Smooth muscle cell (in vitro differentiated cells): ENCODE measurements around the gene TRIP12. TPM values are rescaled to one million over a fixed set of nuclear protein-coding genes. Genes with fewer than 3 reads are reported as not detected.

ENCODE experiments used
- DNase-seq: peaks from one replicate; lab custom pipeline; 2025; ENCODE audit not compliant: unreplicated experiment; lab: John Stamatoyannopoulos, UW
- H2AFZ ChIP-seq: fragments of 200-600 bp; sonication (generic); 2 replicates; pipeline ENCODE4 v1.6.0; 2016; ENCODE audit warnings: antibody characterized with exemption, low read depth, mild to moderate bottlenecking
- H3F3A ChIP-seq: fragments of 200-600 bp; sonication (generic); 2 replicates; pipeline ENCODE4 v1.6.0; 2017; ENCODE audit warnings: antibody characterized with exemption, low read depth
- H3K27ac ChIP-seq: fragments of 200-600 bp; sonication (generic); 2 replicates; pipeline ENCODE4 v1.5.1; 2016; ENCODE audit warnings: low read depth, mild to moderate bottlenecking
- H3K27me3 ChIP-seq: fragments of 200-600 bp; sonication (generic); 2 replicates; pipeline ENCODE4 v1.6.1; 2016; ENCODE audit warnings: low read depth, mild to moderate bottlenecking
- H3K36me3 ChIP-seq: fragments of 200-600 bp; sonication (generic); 2 replicates; pipeline ENCODE4 v1.5.1; 2016; ENCODE audit warnings: low read depth
- H3K4me1 ChIP-seq: fragments of 200-600 bp; sonication (generic); 2 replicates; pipeline ENCODE4 v1.5.1; 2016; ENCODE audit warnings: low read depth
- H3K4me2 ChIP-seq: fragments of 200-600 bp; sonication (generic); 2 replicates; pipeline ENCODE4 v1.6.0; 2016; ENCODE audit warnings: mild to moderate bottlenecking
- H3K4me3 ChIP-seq: fragments of 200-600 bp; sonication (generic); 2 replicates; pipeline ENCODE4 v1.5.1; 2016; ENCODE audit warnings: mild to moderate bottlenecking
- H3K79me2 ChIP-seq: fragments of 200-600 bp; sonication (generic); 2 replicates; pipeline ENCODE4 v1.6.0; 2016; ENCODE audit warnings: low read depth, mild to moderate bottlenecking
- H3K9ac ChIP-seq: fragments of 200-600 bp; sonication (generic); 2 replicates; pipeline ENCODE4 v1.6.0; 2016; ENCODE audit warnings: low read depth
- H3K9me3 ChIP-seq: fragments of 200-600 bp; sonication (generic); replicated peaks from 2 replicates; pipeline ENCODE4 v1.5.1; 2016; ENCODE audit warnings: low read depth
- H4K20me1 ChIP-seq: fragments of 200-600 bp; sonication (generic); 2 replicates; pipeline ENCODE4 v1.6.0; 2016; ENCODE audit warnings: low read depth
- WGBS: methylation state at CpG from one replicate; pipeline ENCODE4 v1.1.7; 2016; ENCODE audit warnings: low lambda C conversion rate; 5-methylcytosine and 5-hydroxymethylcytosine counted together
- polyA plus RNA-seq: library from polyadenylated mRNA; unstranded; fragments of >200 nt; fragmentation: Nextera tagmentation; extraction: Ambion mirVana; gene quantifications from 2 replicates; pipeline ENCODE4 v1.2.1, GENCODE V29; 2016
- total RNA-seq: library from RNA; depleted of rRNA; stranded (reverse); fragments of >200 nt; gene quantifications from 2 replicates; pipeline ENCODE4 v1.2.3, GENCODE V29; 2014
- TF ChIP-seq, protein P1 (sequence below): fragments of 200-600 bp; sonication (generic); IDR thresholded peaks from 2 replicates; pipeline ENCODE4 v1.5.1; 2017; ENCODE audit warnings: borderline replicate concordance, mild to moderate bottlenecking, antibody characterized with exemption; ENCODE audit not compliant: insufficient read depth, poor library complexity, severe bottlenecking

Gene TRIP12
- total and polyA plus RNA-seq, 2 experiments from 2014 or later, result 45.5 to 103 TPM

DNA sequence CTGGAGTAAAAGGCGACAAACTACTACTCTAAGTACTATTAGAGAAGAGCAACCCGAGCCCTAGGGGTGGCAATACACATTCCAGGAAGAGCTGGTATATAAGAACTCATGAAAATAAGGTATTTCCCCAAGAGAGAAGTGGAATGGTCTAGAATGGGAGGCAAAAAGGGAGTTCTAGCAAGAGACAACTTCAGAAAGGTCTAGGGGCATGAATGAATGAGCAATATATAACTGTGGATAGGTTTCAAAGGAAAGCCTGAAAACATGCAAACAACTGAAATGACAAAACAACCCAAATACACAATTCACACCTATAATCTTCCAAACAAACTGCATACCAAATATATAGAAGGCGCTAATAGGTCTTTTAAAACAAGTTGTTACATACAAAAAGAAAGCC is 22.2 kb downstream of the TRIP12 start:
- Histone ChIP-seq H4K20me1 (peaks cover 100% of the 10 kb centered on the region), H3K9ac (no peak overlapping the region), H3K36me3 (no peaks in the 10 kb centered on the region), H3K27me3 (no peaks in the 10 kb centered on the region), H3K9me3 (no peaks in the 10 kb centered on the region), H3K4me3 (no peak overlapping the region), H3K79me2 (peaks cover 100% of the 10 kb centered on the region), H3K4me1 (no peaks in the 10 kb centered on the region), H3K4me2 (no peak overlapping the region), H3F3A (no peaks in the 10 kb centered on the region), H2AFZ (no peak overlapping the region), H3K27ac (no peak overlapping the region)
- DNase-seq, result no peak
- TF ChIP-seq, protein P1, sequence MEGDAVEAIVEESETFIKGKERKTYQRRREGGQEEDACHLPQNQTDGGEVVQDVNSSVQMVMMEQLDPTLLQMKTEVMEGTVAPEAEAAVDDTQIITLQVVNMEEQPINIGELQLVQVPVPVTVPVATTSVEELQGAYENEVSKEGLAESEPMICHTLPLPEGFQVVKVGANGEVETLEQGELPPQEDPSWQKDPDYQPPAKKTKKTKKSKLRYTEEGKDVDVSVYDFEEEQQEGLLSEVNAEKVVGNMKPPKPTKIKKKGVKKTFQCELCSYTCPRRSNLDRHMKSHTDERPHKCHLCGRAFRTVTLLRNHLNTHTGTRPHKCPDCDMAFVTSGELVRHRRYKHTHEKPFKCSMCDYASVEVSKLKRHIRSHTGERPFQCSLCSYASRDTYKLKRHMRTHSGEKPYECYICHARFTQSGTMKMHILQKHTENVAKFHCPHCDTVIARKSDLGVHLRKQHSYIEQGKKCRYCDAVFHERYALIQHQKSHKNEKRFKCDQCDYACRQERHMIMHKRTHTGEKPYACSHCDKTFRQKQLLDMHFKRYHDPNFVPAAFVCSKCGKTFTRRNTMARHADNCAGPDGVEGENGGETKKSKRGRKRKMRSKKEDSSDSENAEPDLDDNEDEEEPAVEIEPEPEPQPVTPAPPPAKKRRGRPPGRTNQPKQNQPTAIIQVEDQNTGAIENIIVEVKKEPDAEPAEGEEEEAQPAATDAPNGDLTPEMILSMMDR, result no peak
- 96% methylated on average over 3 of the region's 3 CpGs for WGBS

DNA sequence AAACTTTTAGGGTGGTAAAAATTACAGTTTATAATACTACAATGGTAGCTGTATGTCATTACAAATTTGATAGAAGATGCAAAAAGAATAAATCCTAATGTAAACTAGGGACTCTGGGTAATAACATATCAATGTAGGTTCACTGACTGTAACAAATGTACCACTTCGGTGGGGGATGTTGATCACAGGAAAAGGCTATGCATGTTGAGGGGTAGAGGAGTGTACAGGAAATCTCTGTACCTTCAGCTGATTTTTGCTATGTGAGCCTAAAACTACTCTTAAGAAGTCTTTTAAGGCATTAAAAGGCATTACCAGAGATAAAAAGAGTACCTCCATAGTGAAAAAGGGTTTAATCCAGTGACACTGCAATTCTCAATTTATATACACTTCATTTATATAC is 25.0 kb downstream of the TRIP12 start:
- Histone ChIP-seq H3K27ac (no peak overlapping the region), H3F3A (no peaks in the 10 kb centered on the region), H3K27me3 (no peaks in the 10 kb centered on the region), H3K36me3 (no peaks in the 10 kb centered on the region), H4K20me1 (peaks cover 100% of the 10 kb centered on the region), H3K4me1 (no peaks in the 10 kb centered on the region), H3K9ac (no peak overlapping the region), H2AFZ (no peak overlapping the region), H3K4me3 (no peak overlapping the region), H3K4me2 (no peak overlapping the region), H3K79me2 (peaks cover 100% of the 10 kb centered on the region), H3K9me3 (no peaks in the 10 kb centered on the region)
- TF ChIP-seq, protein P1, result no peak
- DNase-seq, result no peak
- 100% methylated on average over 1 of the region's 1 CpG for WGBS

DNA sequence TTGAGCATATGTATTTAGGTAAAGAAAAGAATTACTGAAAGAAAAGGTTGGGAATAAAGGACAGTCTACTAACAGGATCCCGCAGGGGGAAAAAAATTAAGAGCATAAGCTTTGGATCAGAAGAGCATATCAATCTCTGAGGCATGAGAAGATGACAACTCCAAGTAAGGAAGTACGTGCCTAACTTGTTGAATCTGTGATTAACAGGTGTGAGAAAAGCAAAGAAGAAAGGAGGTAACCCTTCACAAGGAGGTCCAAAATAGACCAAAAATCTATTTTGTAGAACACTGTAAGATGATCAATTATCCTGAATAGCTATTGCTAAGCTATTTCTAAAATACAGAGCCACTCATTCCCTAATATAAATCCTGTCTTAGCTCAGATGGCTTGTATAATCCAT is 32.8 kb downstream of the TRIP12 start:
- Histone ChIP-seq H3K4me2 (no peak overlapping the region), H3K9ac (no peak overlapping the region), H4K20me1 (peaks cover 100% of the 10 kb centered on the region), H3K27me3 (no peaks in the 10 kb centered on the region), H3K9me3 (no peaks in the 10 kb centered on the region), H3F3A (no peaks in the 10 kb centered on the region), H2AFZ (no peak overlapping the region), H3K4me3 (no peak overlapping the region), H3K36me3 (no peaks in the 10 kb centered on the region), H3K27ac (no peak overlapping the region), H3K79me2 (peaks cover 100% of the 10 kb centered on the region), H3K4me1 (no peaks in the 10 kb centered on the region)
- no peak for DNase-seq
- TF ChIP-seq, protein P1, result no peak
- WGBS, result 96% methylated on average over 2 of the region's 2 CpGs

DNA sequence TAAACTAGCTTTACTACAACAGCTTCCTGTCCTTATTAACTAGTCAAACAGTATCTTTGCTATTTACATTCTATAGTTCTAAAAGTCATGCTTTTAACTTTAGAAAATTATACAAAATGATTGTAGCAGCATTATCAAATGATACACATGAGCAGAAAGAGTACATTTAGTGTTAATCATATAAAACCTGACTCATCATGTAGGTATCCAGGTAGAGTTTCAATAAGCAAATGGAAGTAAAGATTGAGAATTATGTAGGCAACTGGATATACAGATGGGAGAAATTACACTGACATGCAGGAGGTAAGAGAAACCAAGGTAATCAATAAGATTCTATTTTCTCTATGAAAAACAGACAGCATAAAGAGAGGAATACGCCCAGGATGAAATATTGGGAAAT is 33.8 kb downstream of the TRIP12 start:
- no peak overlapping the region for H3K27ac ChIP-seq
- H2AFZ ChIP-seq, result no peak overlapping the region
- no peaks in the 10 kb centered on the region for H3K4me1 ChIP-seq
- TF ChIP-seq, protein P1, result no peak
- H3K27me3 ChIP-seq, result no peaks in the 10 kb centered on the region
- H3K79me2 ChIP-seq, result peaks cover 100% of the 10 kb centered on the region
- H3K9ac ChIP-seq, result no peak overlapping the region
- no peak for DNase-seq
- no peaks in the 10 kb centered on the region for H3K36me3 ChIP-seq
- H3K4me2 ChIP-seq, result no peak overlapping the region
- H3K9me3 ChIP-seq, result no peaks in the 10 kb centered on the region
- WGBS, result 100% methylated on average over 1 of the region's 1 CpG
- peaks cover 100% of the 10 kb centered on the region for H4K20me1 ChIP-seq
- no peaks in the 10 kb centered on the region for H3F3A ChIP-seq
- H3K4me3 ChIP-seq, result no peak overlapping the region
